HCT116 (cell line): ENCODE results near the gene TACC3. TPM values are rescaled to one million over a fixed set of nuclear protein-coding genes. Genes with fewer than 3 reads are reported as not detected.

Experiments used
- ATAC-seq: fragments of 200-7000 bp; cut with Tn5 transposase; 2 replicates; pipeline ENCODE4 v1.9.1; 2020; ENCODE audit warnings: mild to moderate bottlenecking, moderate library complexity
- BruUV-seq: library from RNA; stranded (reverse); fragments of 400-500 nt; replicated peaks from 2 replicates; lab custom pipeline; 2021; lab: Mats Ljungman, UMichigan
- CTCF ChIA-PET: fragments of 300-600 bp; sonication (Branson Sonifier 250); formaldehyde crosslinking; loops from one replicate; lab custom pipeline; 2021; ENCODE audit warnings: antibody characterized with exemption; lab: Charles Lee
- POLR2A ChIA-PET: fragments of 300-600, 350-600 bp; sonication (Branson Sonifier 250); formaldehyde crosslinking; loops from one replicate; lab custom pipeline; 2021; ENCODE audit warnings: antibody characterized with exemption; lab: Charles Lee
- RAD21 ChIA-PET, 2 experiments: fragments of 300-600 bp; sonication (Branson Sonifier 250); formaldehyde crosslinking; loops; one replicate each; lab custom pipeline; 2023; ENCODE audit warnings: low total read pairs in 2 of 2; ENCODE audit not compliant: uncharacterized antibody in 2 of 2, unreplicated experiment in 2 of 2, low non-redundant PET in 1 of 2; lab: Charles Lee
- DNase-seq: peaks from one replicate; pipeline ENCODE4 v3.0.0-alpha.2; 2010; ENCODE audit warnings: low read depth, low spot score
- H2AFZ ChIP-seq: fragments of 200-600 bp; shearing (Covaris generic), sonication (generic); 2 replicates; pipeline ENCODE4 v1.6.1; 2017; ENCODE audit warnings: low read depth, mixed run types, mixed read lengths, antibody characterized with exemption, low read length; ENCODE audit not compliant: poor library complexity, severe bottlenecking
- H3K27ac ChIP-seq: 2 replicates; pipeline ENCODE4 v1.5.1; 2012; ENCODE audit warnings: low read depth, low read length
- H3K27me3 ChIP-seq: fragments of 200-600 bp; sonication (generic); 2 replicates; pipeline ENCODE4 v1.6.1; 2016; ENCODE audit warnings: mixed run types, low read length, mixed read lengths; ENCODE audit not compliant: insufficient read depth
- H3K36me3 ChIP-seq, 2 experiments: fragments of 200-500 bp in 1 of 2; fragments of 200-600 bp in 1 of 2; sonication (Bioruptor generic) in 1 of 2; sonication (generic) in 1 of 2; 2 replicates each; pipeline versions ENCODE4 v1.5.1 to v1.6.1; 2014 to 2016; ENCODE audit warnings: low read length in 2 of 2, inconsistent platforms in 1 of 2, mixed read lengths in 1 of 2, mixed run types in 1 of 2; ENCODE audit not compliant: insufficient read depth in 2 of 2, control insufficient read depth in 1 of 2
- H3K4me1 ChIP-seq, 2 experiments: fragments of 200-600 bp in 1 of 2; sonication (generic) in 1 of 2; 2 replicates each; pipeline versions ENCODE4 v1.5.1 to v1.6.1; 2012 to 2017; ENCODE audit warnings: low read length in 2 of 2, inconsistent platforms in 1 of 2, mild to moderate bottlenecking in 1 of 2, mixed read lengths in 1 of 2, mixed run types in 1 of 2, moderate library complexity in 1 of 2; ENCODE audit not compliant: insufficient read depth in 2 of 2, control insufficient read depth in 1 of 2
- H3K4me2 ChIP-seq: fragments of 200-600 bp; sonication (generic); 2 replicates; pipeline ENCODE4 v1.6.1; 2017; ENCODE audit warnings: mixed run types, low read length, mixed read lengths
- H3K4me3 ChIP-seq, 2 experiments: fragments of 200-600 bp in 1 of 2; sonication (generic) in 1 of 2; replicated peaks in 1 of 2; 2 replicates each; pipeline ENCODE4 v1.5.1; 2011 to 2016; ENCODE audit warnings: low read length in 2 of 2, control low read depth in 1 of 2, low read depth in 1 of 2, mild to moderate bottlenecking in 1 of 2, mixed read lengths in 1 of 2, mixed run types in 1 of 2
- H3K79me2 ChIP-seq: fragments of 200-600 bp; sonication (generic); 2 replicates; pipeline ENCODE4 v1.6.1; 2017; ENCODE audit warnings: mild to moderate bottlenecking, mixed run types, low read length, moderate library complexity, mixed read lengths; ENCODE audit not compliant: insufficient read depth
- H3K9ac ChIP-seq: fragments of 200-600 bp; sonication (generic); 2 replicates; pipeline ENCODE4 v1.6.1; 2016; ENCODE audit warnings: low read length, mixed read lengths
- H3K9me2 ChIP-seq: fragments of 200-600 bp; sonication (generic), shearing (Covaris generic); 2 replicates; pipeline ENCODE4 v1.6.1; 2017; ENCODE audit warnings: mixed run types, mild to moderate bottlenecking, moderate library complexity; ENCODE audit not compliant: insufficient read depth
- H3K9me3 ChIP-seq, 2 experiments: fragments of 200-500 bp in 1 of 2; fragments of 200-600 bp in 1 of 2; sonication (Bioruptor generic) in 1 of 2; sonication (generic) in 1 of 2; 2 replicates each; pipeline ENCODE4 v1.6.1; 2014 to 2017; ENCODE audit warnings: low read length in 2 of 2, mixed read lengths in 2 of 2, inconsistent platforms in 1 of 2, low read depth in 1 of 2, mild to moderate bottlenecking in 1 of 2, mixed run types in 1 of 2, moderate library complexity in 1 of 2; ENCODE audit not compliant: control insufficient read depth in 1 of 2, insufficient read depth in 1 of 2
- H4K20me1 ChIP-seq: fragments of 200-600 bp; sonication (generic), shearing (Covaris generic); 2 replicates; pipeline ENCODE4 v1.6.1; 2017; ENCODE audit warnings: mixed run types, mild to moderate bottlenecking, moderate library complexity; ENCODE audit not compliant: insufficient read depth
- CBX3 ChIP-seq: IDR thresholded peaks from 2 replicates; pipeline ENCODE4 v1.6.1; 2012; ENCODE audit warnings: low read depth
- CEBPB ChIP-seq: IDR thresholded peaks from 2 replicates; pipeline ENCODE4 v1.6.1; 2012; ENCODE audit warnings: low read depth
- ELF1 ChIP-seq: IDR thresholded peaks from 2 replicates; pipeline ENCODE4 v1.6.1; 2012; ENCODE audit warnings: low read depth, borderline replicate concordance
- EZH2phosphoT487 ChIP-seq: fragments of 200-600 bp; IDR thresholded peaks from 2 replicates; pipeline ENCODE4 v1.6.1; 2018; ENCODE audit warnings: antibody characterized with exemption, borderline replicate concordance
- JUND ChIP-seq: IDR thresholded peaks from 2 replicates; pipeline ENCODE4 v1.6.1; 2012
- SIN3A ChIP-seq: IDR thresholded peaks from 2 replicates; pipeline ENCODE4 v1.6.1; 2012; ENCODE audit warnings: low read depth
- SP1 ChIP-seq: IDR thresholded peaks from 2 replicates; pipeline ENCODE4 v1.6.1; 2012; ENCODE audit warnings: low read depth
- YY1 ChIP-seq: IDR thresholded peaks from 2 replicates; pipeline ENCODE4 v1.6.1; 2011; ENCODE audit warnings: low read length, low read depth, moderate library complexity, mild to moderate bottlenecking; ENCODE audit not compliant: insufficient replicate concordance; ENCODE audit errors: extremely low read depth
- ZFX ChIP-seq: fragments of 450-650 bp; IDR thresholded peaks from 2 replicates; pipeline ENCODE4 v1.6.1; 2017
- ZNF274 ChIP-seq: fragments of 200-500 bp; sonication (Bioruptor generic); IDR thresholded peaks from 2 replicates; pipeline ENCODE4 v1.6.1; 2014; ENCODE audit warnings: mild to moderate bottlenecking, low read depth, low read length, inconsistent platforms
- intact Hi-C: fragments of 100-400 bp; cut with micrococcal nuclease; formaldehyde crosslinking; loops from 2 replicates; pipeline ENCODE4 v1.10.0; 2022
- total RNA-seq: library from RNA; stranded (reverse); gene quantifications from one replicate; pipeline ENCODE4 v1.2.1, GENCODE V29; 2021; ENCODE audit not compliant: unreplicated experiment
- TF ChIP-seq, protein P1 (sequence below): IDR thresholded peaks from 2 replicates; pipeline ENCODE4 v1.6.1; 2012
- TF ChIP-seq, protein P2 (sequence below): IDR thresholded peaks from 2 replicates; pipeline ENCODE4 v1.6.1; 2012
- TF ChIP-seq, protein P3 (sequence below), 3 experiments: fragments of 200-600 bp in 1 of 3; sonication (generic) in 1 of 3; IDR thresholded peaks in 2 of 3; conservative IDR thresholded peaks in 1 of 3; 2 replicates each; pipeline ENCODE4 v1.5.1; 2012 to 2017; ENCODE audit warnings: low read depth in 2 of 3, low read length in 2 of 3, antibody characterized with exemption in 1 of 3, borderline replicate concordance in 1 of 3, control low read depth in 1 of 3, mild to moderate bottlenecking in 1 of 3, mixed read lengths in 1 of 3, mixed run types in 1 of 3, moderate library complexity in 1 of 3; ENCODE audit not compliant: insufficient read depth in 1 of 3
- TF ChIP-seq, protein P4 (sequence below): IDR thresholded peaks from 2 replicates; pipeline ENCODE4 v1.6.1; 2011; ENCODE audit warnings: mild to moderate bottlenecking, low read length, moderate library complexity; ENCODE audit not compliant: insufficient replicate concordance; ENCODE audit errors: extremely low read depth

Gene TACC3
- total RNA-seq, 1 experiment from 2014 or later = 106 TPM

DNA sequence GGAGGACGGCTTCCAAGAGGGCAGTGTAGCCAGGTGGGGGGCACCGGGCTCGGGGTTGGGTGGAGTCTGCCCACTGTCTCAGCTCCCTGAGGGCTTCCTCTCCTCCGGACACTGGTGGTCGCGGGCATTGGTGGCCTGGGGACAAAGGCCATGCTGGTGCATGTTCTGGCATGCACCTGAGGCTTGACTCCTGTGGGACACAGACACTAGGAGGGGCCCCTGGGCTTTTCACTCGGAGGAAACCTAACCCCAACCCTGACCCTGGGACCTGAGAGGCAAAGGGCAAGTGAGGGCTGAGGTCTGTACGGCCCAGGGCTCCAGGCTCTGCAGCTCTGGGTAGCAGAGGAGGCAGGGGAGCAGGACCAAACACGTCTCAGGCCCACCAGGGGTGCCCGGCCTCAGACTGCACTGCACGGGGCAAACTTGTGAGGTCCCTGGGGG is 49.5 kb downstream of the TACC3 start:
- H3K27ac ChIP-seq = no peak overlapping the region
- H2AFZ ChIP-seq = no peak overlapping the region
- no peak overlapping the region for H3K4me3 ChIP-seq
- ChIA-PET POLR2A (no interaction called here), RAD21 (no interaction called here), CTCF (no interaction called here)
- no peaks in the 10 kb centered on the region for H3K9me3 ChIP-seq
- intact Hi-C loops = no loop called here
- H3K9ac ChIP-seq = no peak overlapping the region
- H4K20me1 ChIP-seq = no peaks in the 10 kb centered on the region
- ATAC-seq = no peak
- H3K27me3 ChIP-seq = no peaks in the 10 kb centered on the region
- no peak for DNase-seq
- H3K9me2 ChIP-seq = no peaks in the 10 kb centered on the region
- TF ChIP-seq CBX3 = no peak
- TF ChIP-seq, protein P1, sequence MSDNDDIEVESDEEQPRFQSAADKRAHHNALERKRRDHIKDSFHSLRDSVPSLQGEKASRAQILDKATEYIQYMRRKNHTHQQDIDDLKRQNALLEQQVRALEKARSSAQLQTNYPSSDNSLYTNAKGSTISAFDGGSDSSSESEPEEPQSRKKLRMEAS = no peak
- no peak for TF ChIP-seq SP1
- TF ChIP-seq EZH2phosphoT487 = no peak
- TF ChIP-seq SIN3A = no peak
- TF ChIP-seq, protein P2, sequence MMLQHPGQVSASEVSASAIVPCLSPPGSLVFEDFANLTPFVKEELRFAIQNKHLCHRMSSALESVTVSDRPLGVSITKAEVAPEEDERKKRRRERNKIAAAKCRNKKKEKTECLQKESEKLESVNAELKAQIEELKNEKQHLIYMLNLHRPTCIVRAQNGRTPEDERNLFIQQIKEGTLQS = no peak
- TF ChIP-seq, protein P3, sequence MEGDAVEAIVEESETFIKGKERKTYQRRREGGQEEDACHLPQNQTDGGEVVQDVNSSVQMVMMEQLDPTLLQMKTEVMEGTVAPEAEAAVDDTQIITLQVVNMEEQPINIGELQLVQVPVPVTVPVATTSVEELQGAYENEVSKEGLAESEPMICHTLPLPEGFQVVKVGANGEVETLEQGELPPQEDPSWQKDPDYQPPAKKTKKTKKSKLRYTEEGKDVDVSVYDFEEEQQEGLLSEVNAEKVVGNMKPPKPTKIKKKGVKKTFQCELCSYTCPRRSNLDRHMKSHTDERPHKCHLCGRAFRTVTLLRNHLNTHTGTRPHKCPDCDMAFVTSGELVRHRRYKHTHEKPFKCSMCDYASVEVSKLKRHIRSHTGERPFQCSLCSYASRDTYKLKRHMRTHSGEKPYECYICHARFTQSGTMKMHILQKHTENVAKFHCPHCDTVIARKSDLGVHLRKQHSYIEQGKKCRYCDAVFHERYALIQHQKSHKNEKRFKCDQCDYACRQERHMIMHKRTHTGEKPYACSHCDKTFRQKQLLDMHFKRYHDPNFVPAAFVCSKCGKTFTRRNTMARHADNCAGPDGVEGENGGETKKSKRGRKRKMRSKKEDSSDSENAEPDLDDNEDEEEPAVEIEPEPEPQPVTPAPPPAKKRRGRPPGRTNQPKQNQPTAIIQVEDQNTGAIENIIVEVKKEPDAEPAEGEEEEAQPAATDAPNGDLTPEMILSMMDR (IDR thresholded peaks at IDR 0.05 in 2 of 3, conservative IDR thresholded peaks at IDR 0.05 in 1 of 3; ENCODE audit: borderline replicate concordance in 1 of 3, insufficient read depth in 1 of 3, low read depth in 2 of 3, low read length in 2 of 3) = no peak
- no peak for TF ChIP-seq CEBPB
- TF ChIP-seq, protein P4, sequence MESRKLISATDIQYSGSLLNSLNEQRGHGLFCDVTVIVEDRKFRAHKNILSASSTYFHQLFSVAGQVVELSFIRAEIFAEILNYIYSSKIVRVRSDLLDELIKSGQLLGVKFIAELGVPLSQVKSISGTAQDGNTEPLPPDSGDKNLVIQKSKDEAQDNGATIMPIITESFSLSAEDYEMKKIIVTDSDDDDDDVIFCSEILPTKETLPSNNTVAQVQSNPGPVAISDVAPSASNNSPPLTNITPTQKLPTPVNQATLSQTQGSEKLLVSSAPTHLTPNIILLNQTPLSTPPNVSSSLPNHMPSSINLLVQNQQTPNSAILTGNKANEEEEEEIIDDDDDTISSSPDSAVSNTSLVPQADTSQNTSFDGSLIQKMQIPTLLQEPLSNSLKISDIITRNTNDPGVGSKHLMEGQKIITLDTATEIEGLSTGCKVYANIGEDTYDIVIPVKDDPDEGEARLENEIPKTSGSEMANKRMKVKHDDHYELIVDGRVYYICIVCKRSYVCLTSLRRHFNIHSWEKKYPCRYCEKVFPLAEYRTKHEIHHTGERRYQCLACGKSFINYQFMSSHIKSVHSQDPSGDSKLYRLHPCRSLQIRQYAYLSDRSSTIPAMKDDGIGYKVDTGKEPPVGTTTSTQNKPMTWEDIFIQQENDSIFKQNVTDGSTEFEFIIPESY = no peak
- TF ChIP-seq ZFX = no peak
- no peak for TF ChIP-seq YY1
- no peak for TF ChIP-seq ZNF274
- TF ChIP-seq ELF1 = no peak
- no peak for TF ChIP-seq JUND
- peaks cover 19 to 22% of the 10 kb centered on the region in 2 experiments for H3K4me1 ChIP-seq
- H3K79me2 ChIP-seq = no peaks in the 10 kb centered on the region
- no TSS peak for BruUV-seq
- H3K36me3 ChIP-seq = no peaks in the 10 kb centered on the region
- H3K4me2 ChIP-seq = no peak overlapping the region
